ENCODE measurements around the gene CHCHD1.

GRCh38 chr10:73814276-73814895 is 32.5 kb downstream of the CHCHD1 start:
- no peak for TF ChIP-seq CTCF (conservative IDR thresholded peaks at IDR 0.05; ENCODE audit: low read length)
- no peak for TF ChIP-seq EZH2phosphoT487 (IDR thresholded peaks at IDR 0.05; ENCODE audit: borderline replicate concordance)

Data from Loucy (cell line).